Neural progenitor cell (in vitro differentiated cells): Measurements from ENCODE around the gene RAPGEF2.

ENCODE experiments used
- EZH2phosphoT487 ChIP-seq: fragments of 200-600 bp; sonication (generic); IDR thresholded peaks from 2 replicates; pipeline ENCODE4 v1.6.1; 2017; ENCODE audit warnings: antibody characterized with exemption
- TF ChIP-seq, protein P1 (sequence below): fragments of 200-600 bp; sonication (generic); IDR thresholded peaks from 2 replicates; pipeline ENCODE4 v1.5.1; 2017; ENCODE audit warnings: antibody characterized with exemption, mild to moderate bottlenecking

- no peak for TF ChIP-seq EZH2phosphoT487
- TF ChIP-seq, protein P1, sequence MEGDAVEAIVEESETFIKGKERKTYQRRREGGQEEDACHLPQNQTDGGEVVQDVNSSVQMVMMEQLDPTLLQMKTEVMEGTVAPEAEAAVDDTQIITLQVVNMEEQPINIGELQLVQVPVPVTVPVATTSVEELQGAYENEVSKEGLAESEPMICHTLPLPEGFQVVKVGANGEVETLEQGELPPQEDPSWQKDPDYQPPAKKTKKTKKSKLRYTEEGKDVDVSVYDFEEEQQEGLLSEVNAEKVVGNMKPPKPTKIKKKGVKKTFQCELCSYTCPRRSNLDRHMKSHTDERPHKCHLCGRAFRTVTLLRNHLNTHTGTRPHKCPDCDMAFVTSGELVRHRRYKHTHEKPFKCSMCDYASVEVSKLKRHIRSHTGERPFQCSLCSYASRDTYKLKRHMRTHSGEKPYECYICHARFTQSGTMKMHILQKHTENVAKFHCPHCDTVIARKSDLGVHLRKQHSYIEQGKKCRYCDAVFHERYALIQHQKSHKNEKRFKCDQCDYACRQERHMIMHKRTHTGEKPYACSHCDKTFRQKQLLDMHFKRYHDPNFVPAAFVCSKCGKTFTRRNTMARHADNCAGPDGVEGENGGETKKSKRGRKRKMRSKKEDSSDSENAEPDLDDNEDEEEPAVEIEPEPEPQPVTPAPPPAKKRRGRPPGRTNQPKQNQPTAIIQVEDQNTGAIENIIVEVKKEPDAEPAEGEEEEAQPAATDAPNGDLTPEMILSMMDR, result no peak
These were observed 239.5 kb downstream of the RAPGEF2 start for GRCh38 chr4:159342374-159342773.
